ENCODE measurements around the gene TANC1. TPM values are rescaled to one million over a fixed set of nuclear protein-coding genes. Genes with fewer than 3 reads are reported as not detected.

Gene TANC1
- total and polyA plus RNA-seq, 2 of the 4 experiments (the other 2 are of a cell fraction) = 10.2 to 12.9 TPM

DNA sequence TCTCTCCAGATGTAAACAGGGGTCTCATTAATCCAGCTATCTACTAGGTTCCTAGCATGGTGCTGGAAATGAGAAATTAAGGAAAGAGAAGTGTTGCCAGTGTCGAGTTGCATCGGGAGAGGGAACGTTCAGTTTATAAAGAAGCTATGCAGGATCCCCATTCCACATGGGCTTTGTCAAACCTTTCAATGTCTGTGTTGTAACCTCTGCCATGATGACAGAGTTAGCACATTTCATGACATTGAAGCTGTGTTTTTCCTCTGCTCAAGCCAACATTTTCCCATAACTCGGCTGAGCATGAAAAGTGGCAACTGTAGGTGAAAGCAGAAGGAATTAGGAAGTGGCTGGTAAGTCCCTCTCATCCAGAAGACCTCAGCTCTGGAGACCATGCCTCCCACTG lies 184.6 kb downstream of the TANC1 start:
- ChIA-PET POLR2A (ENCODE audit: unreplicated experiment) (no interaction called here), CTCF (no interaction called here)
- ATAC-seq (ENCODE audit: low read depth) (no peak), DNase-seq (no peak)
- intact Hi-C loops (cut with micrococcal nuclease) = no loop called here
- Histone ChIP-seq H2BK20ac (ENCODE audit: low read depth, low read length) (no peak overlapping the region), H3K9ac (ENCODE audit: low read depth, low read length) (no peak overlapping the region), H3K23ac (ENCODE audit: low read depth, low read length) (0 out of 2 replicates have a peak overlapping the region, but pooled peaks have one; percentile 8), H3K56ac (ENCODE audit: extremely low read depth, insufficient read depth, low read length) (no peak overlapping the region), H3K9me3 (ENCODE audit: control insufficient read depth, insufficient read depth, low read length) (no peaks in the 10 kb centered on the region), H3K27ac (ENCODE audit: insufficient read depth, low read length) (no peak overlapping the region), H4K8ac (ENCODE audit: low read depth in 2 of 2, low read length in 2 of 2) (no peak overlapping the region; a peak in 1 of 4 replicates), H3K4me2 (ENCODE audit: low read depth, low read length) (no peak overlapping the region), H3K79me1 (ENCODE audit: low read depth in 1 of 2, low read length in 2 of 2) (peaks cover 10 to 39% of the 10 kb centered on the region in 2 experiments; a peak in 3 of 4 replicates), H3K9me1 (ENCODE audit: insufficient read depth, low read length) (peaks cover 20% of the 10 kb centered on the region), H4K5ac (ENCODE audit: low read depth, low read length) (no peak overlapping the region; the same call in 1 of the 2 replicates), H3K27me3 (ENCODE audit: control insufficient read depth, insufficient read depth, low read length) (no peaks in the 10 kb centered on the region), H2BK15ac (ENCODE audit: low read depth, low read length) (peak overlapping the region; percentile 20; the same call in 1 of the 3 replicates), H4K20me1 (ENCODE audit: insufficient read depth, low read length) (no peaks in the 10 kb centered on the region), H2AFZ (replicated peaks; ENCODE audit: low read length, poor library complexity) (no peak overlapping the region), H3K4me3 (ENCODE audit: insufficient read depth, low read depth, low read length) (no peak overlapping the region), H2AK5ac (ENCODE audit: low read depth, low read length) (peak overlapping the region; percentile 13; the same call in 1 of the 2 replicates), H3K18ac (ENCODE audit: low read depth, low read length) (peak overlapping the region; percentile 64), H3K14ac (replicated peaks; ENCODE audit: low read depth, low read length) (peak overlapping the region; percentile 50), H2BK120ac (ENCODE audit: low read depth, low read length) (no peak overlapping the region), H3K36me3 (ENCODE audit: control insufficient read depth, insufficient read depth, low read length) (peaks cover 27% of the 10 kb centered on the region), H3K4me1 (ENCODE audit: control insufficient read depth, insufficient read depth, low read length) (peaks cover 24% of the 10 kb centered on the region), H2BK5ac (ENCODE audit: low read depth, low read length, poor library complexity, severe bottlenecking) (no peak overlapping the region), H3K4ac (ENCODE audit: low read depth, low read length) (peak overlapping the region; percentile 50), H4K91ac (ENCODE audit: insufficient read depth, low read depth, low read length) (peak overlapping the region; percentile 22; the same call in 1 of the 2 replicates), H2AK9ac (replicated peaks; ENCODE audit: low read depth, low read length, poor library complexity) (no peak overlapping the region)
- dilution Hi-C loops (cut with HindIII; ENCODE audit: low sequenced_read_pairs, unreplicated experiment) = no loop called here
- TF ChIP-seq SMC3 (IDR thresholded peaks at IDR 0.05; ENCODE audit: low read depth, low read length) (no peak), MAFK (IDR thresholded peaks at IDR 0.05; ENCODE audit: low read depth, low read length) (no peak)
- in situ Hi-C loops (cut with MboI; ENCODE audit: low sequenced_read_pairs) = no loop called here
- no CpG with 5 or more reads among the region's 4 CpGs for WGBS, 2 experiments (ENCODE audit: extremely low coverage in 2 of 2, insufficient read length in 1 of 2)
- no TSS peak for BruUV-seq (replicated peaks)

All from IMR-90 (cell line).